Activated CD8-positive, alpha-beta memory T cell treated with anti-CD3 and anti-CD28 coated beads for 1 hour (primary cell): ENCODE measurements around the gene BST1.

Experiments used
- DNase-seq, 2 donors: peaks; one replicate each; pipeline ENCODE4 v3.0.0-alpha.2; 2020; ENCODE audit warnings: low read depth in 1 of 2; ENCODE audit errors: extremely low read depth in 1 of 2

The BST1 gene, protein sequence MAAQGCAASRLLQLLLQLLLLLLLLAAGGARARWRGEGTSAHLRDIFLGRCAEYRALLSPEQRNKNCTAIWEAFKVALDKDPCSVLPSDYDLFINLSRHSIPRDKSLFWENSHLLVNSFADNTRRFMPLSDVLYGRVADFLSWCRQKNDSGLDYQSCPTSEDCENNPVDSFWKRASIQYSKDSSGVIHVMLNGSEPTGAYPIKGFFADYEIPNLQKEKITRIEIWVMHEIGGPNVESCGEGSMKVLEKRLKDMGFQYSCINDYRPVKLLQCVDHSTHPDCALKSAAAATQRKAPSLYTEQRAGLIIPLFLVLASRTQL

DNA sequence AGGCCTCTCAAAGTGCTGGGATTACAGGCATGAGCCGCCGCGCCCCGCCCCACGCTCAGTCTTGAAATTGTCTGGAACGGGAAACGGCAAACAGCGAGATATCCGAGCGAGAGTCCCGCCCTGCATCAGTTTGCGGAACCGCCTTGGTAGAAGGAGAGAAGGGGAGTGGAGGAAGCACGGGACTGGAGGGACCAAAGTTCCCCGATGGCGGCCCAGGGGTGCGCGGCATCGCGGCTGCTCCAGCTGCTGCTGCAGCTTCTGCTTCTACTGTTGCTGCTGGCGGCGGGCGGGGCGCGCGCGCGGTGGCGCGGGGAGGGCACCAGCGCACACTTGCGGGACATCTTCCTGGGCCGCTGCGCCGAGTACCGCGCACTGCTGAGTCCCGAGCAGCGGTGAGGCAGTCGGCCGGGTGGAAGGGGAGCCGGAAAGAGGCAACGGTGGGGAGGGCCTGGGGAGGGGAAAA is at the start of gene BST1:
Gene BST1, plus strand, starts transcription at position 125 of the 463 bp plus-strand sequence. Its CDS starts 80 bp downstream, at position 205.
- peak in 1 of 2 donors; percentile 16 for DNase-seq

DNA sequence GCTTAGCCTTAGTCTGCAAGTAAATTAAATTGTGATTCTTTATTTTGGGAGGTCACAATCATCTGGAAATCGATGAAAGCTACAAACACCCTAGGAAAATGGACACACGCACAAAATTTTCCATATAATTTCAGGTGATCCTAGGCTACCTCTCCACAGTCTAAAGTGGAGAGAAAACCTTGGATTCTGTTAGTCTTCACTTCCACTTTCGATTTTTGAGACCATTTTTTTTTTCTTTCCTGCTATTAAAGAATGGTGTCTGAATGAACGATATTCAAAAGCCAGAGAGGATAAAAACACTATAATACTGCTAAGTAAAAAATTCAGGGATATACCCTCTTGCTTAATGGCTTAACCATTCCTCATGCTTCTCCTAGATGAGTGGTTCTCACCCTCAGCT is 49.4 kb upstream of the BST1 start:
- DNase-seq: no peak

DNA sequence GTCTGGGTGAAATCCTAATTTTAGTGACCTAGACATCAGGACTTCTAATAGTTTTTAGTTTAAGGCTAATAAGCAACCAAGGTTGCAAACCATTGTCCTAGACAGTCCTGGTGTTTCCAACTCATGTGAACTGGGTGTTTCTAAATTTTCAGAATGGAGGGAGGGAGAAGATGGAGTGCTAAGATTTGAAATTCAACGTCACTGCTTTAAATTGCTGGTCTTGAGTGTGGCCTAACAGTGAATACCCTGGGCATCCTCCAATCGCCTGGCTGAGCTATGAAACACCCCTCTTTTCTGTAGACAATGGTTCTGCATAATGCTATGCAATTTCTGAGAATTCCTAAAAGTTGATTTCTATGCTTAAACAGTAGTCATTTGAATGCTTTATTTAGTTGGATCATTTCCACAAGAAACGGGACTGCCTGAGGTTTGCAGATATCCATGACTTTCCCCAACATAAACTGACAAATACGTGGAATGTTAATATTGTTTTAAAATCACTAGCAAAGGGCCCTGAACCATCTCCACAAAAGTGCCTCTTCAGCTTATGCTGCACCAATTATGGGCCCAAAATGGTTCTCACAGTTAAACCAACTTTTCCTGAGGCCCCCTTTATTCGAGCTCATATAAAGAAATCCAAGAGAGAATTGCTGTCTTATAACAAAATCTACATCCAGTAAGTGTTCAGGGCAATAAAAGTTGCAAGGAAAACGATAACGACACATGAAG is 48.8 kb upstream of the BST1 start:
- DNase-seq: no peak

DNA sequence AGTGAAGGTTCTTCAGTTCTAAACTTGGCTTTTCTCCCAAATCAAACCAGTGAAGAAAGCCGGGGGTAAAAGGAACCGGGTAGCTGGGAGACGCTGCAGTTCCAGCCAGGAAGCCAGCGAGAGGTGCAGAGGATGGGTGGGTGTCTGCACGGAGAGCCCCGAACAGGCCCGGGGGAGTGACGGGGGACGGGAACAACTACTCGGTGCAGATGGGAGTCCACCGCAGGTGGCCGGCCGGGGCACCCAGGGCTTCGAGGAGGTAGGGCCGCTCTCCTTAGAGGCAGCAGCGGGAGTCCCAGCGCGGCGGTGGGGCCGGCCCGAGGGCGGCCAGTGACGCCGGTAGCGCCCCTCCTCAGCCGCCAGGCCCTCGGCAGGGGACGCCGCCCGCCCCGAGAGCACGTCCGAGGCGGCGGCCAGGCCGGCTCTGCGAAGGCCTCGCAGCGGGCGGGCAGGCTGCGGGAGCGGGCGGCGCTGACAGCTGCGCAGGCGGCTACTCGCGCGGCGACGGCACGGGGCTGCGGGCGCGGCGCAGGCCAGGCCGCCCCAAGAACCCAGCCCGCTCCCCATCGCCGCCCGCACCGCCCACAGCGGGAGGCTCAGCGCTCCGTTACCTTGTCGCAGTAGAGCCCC is 48.2 kb upstream of the BST1 start:
- peak in 1 of 2 donors; percentile 24 for DNase-seq

DNA sequence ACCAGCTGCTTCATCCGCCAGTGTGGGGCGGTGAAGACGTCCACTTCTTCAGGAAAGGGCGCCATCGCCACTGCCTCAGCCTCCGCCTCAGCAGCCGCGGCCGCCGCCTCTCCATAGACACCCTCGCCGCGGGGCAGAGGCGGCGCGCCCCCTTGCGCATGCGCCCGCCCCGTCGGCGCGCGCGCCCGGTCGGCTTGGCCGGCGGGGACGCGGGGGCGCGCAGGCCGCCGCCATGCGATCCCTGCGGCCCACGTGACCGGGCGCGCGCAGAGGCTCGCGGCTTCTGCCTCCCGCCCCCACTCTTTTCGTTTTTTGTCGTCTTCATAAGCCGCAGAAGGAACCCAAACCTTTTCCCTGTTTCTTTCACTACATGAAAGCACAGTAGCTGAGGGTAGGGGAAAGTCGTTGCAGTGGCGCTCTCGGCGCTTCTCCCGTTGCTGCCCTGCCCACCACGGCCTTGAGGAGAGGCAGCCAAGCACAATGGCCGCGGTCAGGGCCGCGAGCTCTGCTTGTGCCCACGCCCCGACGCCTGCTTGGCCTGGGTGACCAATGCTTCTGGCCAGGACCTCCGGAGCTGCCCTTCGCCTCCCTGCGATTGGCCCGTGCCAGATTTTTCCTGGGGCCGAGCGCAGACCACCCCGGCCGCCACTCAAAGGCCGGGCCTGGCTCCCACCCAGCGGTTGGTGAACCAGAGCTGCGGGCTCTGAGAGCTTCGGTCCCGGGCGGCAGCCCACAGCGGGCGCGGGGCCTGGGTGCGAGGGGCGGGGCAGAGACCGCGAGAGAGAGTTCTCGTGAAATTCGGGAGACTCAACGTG is 47.4 kb upstream of the BST1 start, which contains the start of gene FBXL5:
Gene FBXL5, minus strand, starts transcription at position 135 of the 815 bp plus-strand sequence. Its CDS starts 70 bp downstream, at position 65.
- DNase-seq: peak; percentile 37 to 74

DNA sequence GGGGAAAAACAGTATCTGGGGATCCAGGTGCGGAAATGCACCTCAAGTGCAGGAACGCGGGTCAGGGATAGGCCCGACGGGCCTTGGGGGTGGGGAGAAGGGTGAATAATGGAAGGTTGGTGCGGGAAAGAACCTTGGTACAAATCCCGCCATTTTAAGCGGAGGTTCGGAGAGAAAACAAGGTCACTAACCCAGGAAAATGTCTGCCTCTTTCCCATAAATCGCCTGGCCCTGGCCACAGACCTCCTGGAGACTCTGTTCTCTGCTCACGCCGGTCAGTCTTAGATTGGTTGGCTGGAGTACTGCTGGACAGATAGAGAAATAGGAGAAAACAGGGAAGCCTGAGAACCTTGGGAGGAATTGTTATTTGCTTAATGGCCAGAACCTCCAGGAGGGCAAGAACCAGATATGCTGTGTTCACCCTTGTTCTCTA is 46.8 kb upstream of the BST1 start:
- DNase-seq: no peak

DNA sequence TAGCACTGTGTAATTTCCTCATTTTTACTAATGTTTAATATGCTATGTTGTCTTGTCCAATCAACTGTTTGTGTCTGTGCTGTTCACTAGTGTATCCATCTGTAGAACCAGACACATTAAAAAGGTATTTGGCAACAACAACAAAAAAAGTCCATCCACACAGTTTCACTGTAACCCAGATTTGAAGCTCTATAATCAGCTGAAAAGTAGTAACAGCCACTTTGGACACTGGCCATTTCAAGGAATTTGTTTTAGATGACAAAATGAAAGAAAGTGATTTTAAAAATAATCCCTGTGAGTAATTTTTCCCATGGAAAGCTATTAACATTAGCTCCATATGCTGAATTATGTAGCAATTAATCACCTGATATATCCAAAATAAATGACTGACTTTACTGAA is 45.5 kb upstream of the BST1 start:
- no peak for DNase-seq

DNA sequence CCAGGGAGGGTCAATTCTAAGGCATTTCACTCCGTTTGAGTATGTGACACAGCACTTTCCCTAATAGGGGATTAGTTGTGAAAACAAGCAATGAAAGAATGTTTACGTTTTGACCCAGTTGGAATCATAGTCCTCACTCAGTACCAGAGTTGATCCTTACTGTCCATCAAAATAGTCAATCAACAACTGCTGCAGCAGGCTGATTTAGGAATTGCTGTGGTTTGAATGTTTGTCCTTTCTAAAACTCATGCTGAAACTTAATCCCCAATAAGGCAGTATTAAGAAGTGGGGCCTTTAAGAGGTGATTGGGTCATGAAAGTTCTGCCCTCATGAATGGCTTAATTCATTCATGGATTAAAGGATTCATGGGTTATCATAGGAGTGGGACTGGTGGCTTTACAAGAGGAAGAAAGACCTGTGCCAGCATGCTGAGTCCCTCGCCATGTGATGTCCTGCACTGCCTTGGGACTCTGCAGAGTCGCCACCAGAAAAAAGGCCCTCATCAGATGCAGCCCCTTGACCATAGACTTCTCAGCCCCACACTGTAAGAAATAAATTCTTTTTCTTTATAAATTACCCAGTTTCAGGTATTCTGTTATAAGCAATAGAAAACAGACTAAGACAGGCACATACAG is 44.6 kb upstream of the BST1 start:
- no peak for DNase-seq

DNA sequence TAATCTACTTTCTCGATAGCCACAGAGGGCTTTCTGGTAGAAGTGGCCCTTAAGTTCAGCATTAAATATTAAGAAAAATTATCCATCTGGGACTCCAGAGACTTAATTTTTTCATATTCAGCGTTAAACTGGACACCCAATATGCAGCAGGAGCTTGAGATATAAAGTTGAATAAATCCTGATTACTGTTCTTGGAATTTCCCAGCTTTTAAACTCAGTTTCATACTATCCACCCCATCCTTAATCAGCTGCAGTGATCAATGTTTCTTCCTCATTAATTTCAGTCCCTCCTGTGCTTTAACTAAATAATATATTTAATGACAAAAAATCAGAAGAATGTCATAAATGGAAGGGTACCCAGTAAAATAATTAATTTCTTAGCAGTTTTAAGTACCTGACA is 44.1 kb upstream of the BST1 start:
- no peak for DNase-seq

DNA sequence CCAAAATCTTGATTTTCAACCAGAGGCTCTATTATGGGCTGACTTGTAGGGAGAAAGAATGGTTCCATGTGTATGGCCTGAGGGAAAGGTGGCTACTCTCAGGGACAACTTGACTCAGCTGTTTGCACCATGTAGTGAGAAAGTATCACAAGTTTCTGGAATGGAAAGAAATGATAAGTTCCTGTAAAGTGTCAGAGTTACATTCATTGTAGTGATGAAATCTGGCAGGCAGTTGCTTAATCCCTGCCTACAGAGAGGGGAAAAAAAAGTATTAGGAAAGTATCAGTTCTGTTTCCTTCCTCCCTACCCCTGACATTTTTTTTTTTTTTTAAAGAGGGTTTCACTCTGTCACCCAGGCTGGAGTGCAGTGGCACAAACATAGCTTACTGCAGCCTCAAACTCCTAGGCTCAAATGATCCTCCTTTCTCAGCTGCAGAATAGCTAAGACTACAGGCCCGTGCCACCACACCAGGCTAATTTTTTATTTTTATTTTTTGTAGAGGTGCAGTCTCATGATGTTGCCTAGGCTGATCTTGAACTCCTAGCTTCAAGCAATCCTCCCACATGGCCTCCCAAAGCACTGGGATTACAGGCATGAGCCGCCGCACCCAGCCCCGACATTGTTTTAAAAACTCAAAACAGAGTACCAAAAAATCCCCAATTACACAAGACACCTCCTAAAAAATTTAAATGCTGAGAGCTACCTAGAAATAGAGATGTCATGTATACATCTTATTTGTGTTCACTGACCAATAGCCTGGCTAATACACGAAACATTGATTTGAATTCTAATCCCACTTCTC is 42.9 kb upstream of the BST1 start:
- DNase-seq: no peak

DNA sequence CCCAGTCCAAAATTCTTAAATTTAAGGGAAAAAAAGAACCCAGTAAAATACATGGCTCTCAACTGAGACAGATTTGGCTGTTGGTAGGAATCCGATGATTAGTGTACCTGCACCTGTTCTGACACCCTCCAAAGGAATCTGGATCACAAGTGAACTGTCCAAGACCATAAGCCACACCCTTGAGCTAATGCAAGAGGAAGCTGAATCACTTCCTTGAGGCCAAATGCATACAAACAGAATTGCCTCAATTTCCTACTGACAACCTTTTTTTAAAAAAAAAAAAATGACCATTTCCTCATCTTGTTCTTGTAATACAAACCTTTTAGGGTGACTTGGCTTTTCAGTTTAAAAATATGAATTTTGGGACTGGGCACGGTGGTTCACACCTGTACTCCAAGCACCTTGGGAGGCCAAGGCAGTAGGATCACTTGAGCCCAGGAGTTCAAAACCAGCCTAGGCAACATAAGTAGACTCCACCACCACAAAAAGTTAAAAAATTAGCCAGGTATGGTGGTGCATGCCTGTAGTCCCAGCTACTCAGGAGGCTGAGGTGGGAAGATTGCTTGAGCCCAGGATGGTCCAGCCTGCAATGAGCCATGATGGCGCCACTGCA is 37.0 kb upstream of the BST1 start:
- no peak for DNase-seq

DNA sequence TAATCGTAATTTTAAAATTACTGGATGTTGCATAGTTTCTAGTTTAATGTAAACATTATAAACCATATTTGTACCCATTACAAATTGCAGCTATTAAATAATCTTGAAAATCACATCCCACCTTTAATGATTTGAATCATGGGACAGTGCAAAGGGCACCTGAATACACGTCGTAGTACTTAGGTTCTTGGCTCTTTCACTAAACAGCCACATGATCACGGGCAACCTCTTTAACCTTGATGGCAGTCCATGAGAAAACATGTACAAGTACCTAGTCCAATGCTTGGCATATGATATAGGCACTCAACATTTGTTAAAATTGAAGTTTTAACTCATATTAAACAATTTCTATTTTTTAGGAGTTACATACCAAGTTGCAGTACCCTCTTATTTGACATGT is 35.9 kb upstream of the BST1 start:
- no peak for DNase-seq

DNA sequence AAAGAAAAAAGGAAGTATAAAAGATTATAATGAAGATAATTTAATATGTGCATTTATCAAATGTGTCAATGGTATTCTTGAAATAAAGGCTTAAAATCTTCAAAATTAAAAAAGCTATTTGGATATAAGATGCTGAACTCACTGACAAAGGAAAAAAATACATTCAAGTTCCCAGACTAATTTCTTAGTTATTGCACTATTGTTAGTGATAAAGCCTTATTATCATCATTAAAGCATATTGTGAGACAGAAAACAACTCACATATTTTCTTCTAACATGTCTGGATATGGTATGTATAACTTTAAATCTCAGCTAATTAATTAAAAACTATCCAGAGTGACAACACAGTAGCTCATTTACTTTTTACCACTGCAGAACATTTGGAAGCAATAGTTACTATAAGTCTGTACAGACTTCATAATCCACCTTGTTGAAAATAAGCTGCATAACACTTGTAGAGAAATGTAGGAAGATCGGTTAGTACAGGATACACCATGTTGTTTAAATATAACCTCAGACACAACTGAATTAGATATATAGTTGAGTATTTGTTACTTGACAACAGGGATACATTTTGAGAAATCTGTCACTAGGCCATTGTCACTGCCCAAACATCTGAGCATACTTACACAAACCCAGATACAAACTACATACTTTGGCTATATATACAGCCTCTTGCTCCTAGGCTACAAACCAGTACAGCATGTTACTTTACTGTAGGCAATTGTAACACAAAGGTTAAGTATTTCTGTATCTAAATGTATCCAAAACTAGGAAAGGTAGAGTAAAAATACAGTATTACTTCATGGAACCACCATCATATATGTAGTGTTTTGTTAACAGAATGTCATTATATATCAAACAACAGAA is 34.1 kb upstream of the BST1 start:
- DNase-seq: no peak

DNA sequence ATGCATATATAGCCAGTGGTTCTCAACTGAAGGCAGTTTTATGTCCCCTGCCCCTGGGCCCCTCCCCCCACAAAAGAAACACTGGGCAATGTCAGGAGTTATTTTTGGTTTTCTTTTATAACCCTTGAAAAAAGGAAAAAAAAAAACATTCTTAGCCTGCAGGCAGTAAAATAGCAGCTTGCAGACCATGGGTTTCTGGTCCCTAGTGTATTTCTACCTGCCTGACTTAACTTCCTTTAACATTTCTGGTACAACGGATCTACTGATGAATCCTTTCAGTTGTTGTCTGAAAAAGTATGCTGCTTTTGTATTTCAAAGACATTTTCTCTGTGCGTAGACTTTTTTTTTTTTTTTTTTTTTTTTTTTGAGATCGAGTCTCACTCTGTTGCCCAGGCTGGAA is 32.3 kb upstream of the BST1 start:
- no peak for DNase-seq

DNA sequence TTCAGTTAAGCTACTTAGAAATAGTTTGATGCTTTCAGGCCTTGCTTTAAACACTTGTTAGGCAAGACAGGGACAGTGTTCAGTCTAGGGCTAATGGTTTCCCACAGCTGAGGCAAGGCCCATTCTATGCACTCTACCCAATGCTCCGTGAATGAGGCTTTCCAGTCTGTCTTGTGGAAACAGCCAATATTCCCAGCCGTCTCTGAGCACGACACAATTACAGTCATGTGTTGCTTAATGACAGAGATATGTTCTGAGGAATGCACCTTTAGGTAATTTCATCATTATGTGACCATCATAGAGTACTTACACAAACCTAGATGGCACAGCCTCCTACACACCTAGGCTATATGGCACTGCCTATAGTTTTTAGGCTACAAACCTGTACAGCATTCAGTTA is 30.8 kb upstream of the BST1 start:
- no peak for DNase-seq

DNA sequence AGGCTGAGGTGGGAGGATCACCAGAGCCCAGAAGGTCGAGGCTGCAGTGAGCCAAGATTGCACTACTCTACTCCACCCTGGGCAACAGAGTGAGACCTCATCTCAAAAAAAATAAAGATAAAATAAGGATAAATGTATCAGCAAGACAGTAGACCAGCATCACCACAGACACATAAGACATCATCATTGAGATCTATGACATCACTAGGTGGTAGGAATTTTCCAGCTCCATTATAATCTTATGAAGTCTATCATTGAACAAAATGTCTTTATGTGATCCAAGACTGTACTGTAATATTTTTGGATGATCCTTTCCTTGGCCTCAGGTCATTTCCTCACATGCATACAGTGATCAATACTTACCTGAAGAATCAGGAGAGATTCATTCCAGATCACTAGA is 29.5 kb upstream of the BST1 start:
- no peak for DNase-seq

DNA sequence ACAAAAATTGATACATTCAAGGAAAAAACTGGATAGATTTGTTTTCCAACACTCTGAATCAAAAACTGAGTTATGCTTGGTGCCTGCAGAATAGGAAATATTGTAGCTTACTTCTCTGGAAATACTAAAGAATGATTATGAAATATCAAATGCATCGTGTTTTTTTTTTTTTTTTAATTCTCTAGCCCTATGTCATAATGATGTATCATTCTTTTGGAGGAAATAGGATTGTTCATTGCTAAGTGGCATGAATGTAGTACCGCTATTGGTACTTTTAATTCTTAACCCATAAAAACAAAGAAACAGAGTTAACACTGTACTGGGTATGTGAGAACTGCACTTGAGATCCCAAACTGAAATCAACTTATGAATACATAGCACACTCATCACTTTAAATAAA is 28.8 kb upstream of the BST1 start:
- DNase-seq: no peak

DNA sequence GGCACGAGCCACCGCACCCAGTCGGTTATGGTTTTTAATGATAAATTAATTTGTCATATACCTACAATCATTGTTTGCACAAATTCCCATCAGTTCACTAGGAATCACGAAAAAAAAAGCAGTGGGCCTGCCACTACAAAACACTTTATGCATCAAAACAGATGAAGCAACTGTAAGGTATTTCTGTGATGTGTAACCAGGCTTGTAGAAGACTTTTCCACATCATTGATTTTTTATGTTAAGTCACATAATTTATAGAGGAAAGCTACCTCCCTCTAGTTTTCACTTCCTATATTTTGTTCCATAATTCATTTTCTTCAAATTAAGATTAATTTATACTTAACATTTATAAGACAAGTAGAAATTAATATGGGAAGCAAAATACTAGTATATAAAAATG is 27.9 kb upstream of the BST1 start:
- DNase-seq: no peak
